Smooth muscle cell (in vitro differentiated cells): ENCODE data around the gene SELPLG. TPM values are rescaled to one million over a fixed set of nuclear protein-coding genes. Genes with fewer than 3 reads are reported as not detected.
A peak's percentile ranks its signal among the peaks of the same experiment; 100 is the strongest.

Experiments used
- DNase-seq: peaks from one replicate; lab custom pipeline; 2025; ENCODE audit not compliant: unreplicated experiment; lab: John Stamatoyannopoulos, UW
- H2AFZ ChIP-seq: fragments of 200-600 bp; sonication (generic); 2 replicates; pipeline ENCODE4 v1.6.0; 2016; ENCODE audit warnings: antibody characterized with exemption, low read depth, mild to moderate bottlenecking
- H3F3A ChIP-seq: fragments of 200-600 bp; sonication (generic); 2 replicates; pipeline ENCODE4 v1.6.0; 2017; ENCODE audit warnings: antibody characterized with exemption, low read depth
- H3K27ac ChIP-seq: fragments of 200-600 bp; sonication (generic); 2 replicates; pipeline ENCODE4 v1.5.1; 2016; ENCODE audit warnings: low read depth, mild to moderate bottlenecking
- H3K27me3 ChIP-seq: fragments of 200-600 bp; sonication (generic); 2 replicates; pipeline ENCODE4 v1.6.1; 2016; ENCODE audit warnings: low read depth, mild to moderate bottlenecking
- H3K36me3 ChIP-seq: fragments of 200-600 bp; sonication (generic); 2 replicates; pipeline ENCODE4 v1.5.1; 2016; ENCODE audit warnings: low read depth
- H3K4me1 ChIP-seq: fragments of 200-600 bp; sonication (generic); 2 replicates; pipeline ENCODE4 v1.5.1; 2016; ENCODE audit warnings: low read depth
- H3K4me2 ChIP-seq: fragments of 200-600 bp; sonication (generic); 2 replicates; pipeline ENCODE4 v1.6.0; 2016; ENCODE audit warnings: mild to moderate bottlenecking
- H3K4me3 ChIP-seq: fragments of 200-600 bp; sonication (generic); 2 replicates; pipeline ENCODE4 v1.5.1; 2016; ENCODE audit warnings: mild to moderate bottlenecking
- H3K79me2 ChIP-seq: fragments of 200-600 bp; sonication (generic); 2 replicates; pipeline ENCODE4 v1.6.0; 2016; ENCODE audit warnings: low read depth, mild to moderate bottlenecking
- H3K9ac ChIP-seq: fragments of 200-600 bp; sonication (generic); 2 replicates; pipeline ENCODE4 v1.6.0; 2016; ENCODE audit warnings: low read depth
- H3K9me3 ChIP-seq: fragments of 200-600 bp; sonication (generic); replicated peaks from 2 replicates; pipeline ENCODE4 v1.5.1; 2016; ENCODE audit warnings: low read depth
- H4K20me1 ChIP-seq: fragments of 200-600 bp; sonication (generic); 2 replicates; pipeline ENCODE4 v1.6.0; 2016; ENCODE audit warnings: low read depth
- CTCF ChIP-seq: fragments of 200-600 bp; sonication (generic); IDR thresholded peaks from 2 replicates; pipeline ENCODE4 v1.5.1; 2017; ENCODE audit warnings: borderline replicate concordance, mild to moderate bottlenecking, antibody characterized with exemption; ENCODE audit not compliant: insufficient read depth, poor library complexity, severe bottlenecking
- WGBS: methylation state at CpG from one replicate; pipeline ENCODE4 v1.1.7; 2016; ENCODE audit warnings: low lambda C conversion rate; 5-methylcytosine and 5-hydroxymethylcytosine counted together
- polyA plus RNA-seq: library from polyadenylated mRNA; unstranded; fragments of >200 nt; fragmentation: Nextera tagmentation; extraction: Ambion mirVana; gene quantifications from 2 replicates; pipeline ENCODE4 v1.2.1, GENCODE V29; 2016
- total RNA-seq: library from RNA; depleted of rRNA; stranded (reverse); fragments of >200 nt; gene quantifications from 2 replicates; pipeline ENCODE4 v1.2.3, GENCODE V29; 2014

SELPLG gene
- total and polyA plus RNA-seq, 2 experiments from 2014 or later = 0.09 to 2.0 TPM

DNA sequence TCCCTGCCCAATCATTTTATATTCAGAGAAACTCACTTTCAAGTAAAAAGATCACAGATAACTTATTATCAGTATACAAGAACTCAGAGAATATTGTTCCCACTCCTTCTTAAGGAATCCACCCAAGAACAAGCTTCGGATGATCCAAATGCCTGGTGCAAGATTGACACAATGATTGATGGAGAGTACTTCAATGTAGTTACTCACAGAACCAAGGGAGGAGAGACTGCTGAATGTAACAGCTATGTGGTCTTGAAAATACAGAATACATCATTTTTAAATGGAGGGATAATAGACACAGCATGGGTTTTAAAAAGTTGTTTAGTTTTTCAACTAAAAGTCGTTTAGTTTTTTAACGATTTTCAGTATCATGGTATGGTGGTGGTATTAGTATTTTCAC is 38.4 kb upstream of the SELPLG start:
- Histone ChIP-seq H3K4me1 (peaks cover 3% of the 10 kb centered on the region), H3K36me3 (peaks cover 4% of the 10 kb centered on the region), H3K9ac (no peak overlapping the region), H3K4me3 (no peak overlapping the region), H3K27ac (no peak overlapping the region), H3F3A (peaks cover 18% of the 10 kb centered on the region), H3K9me3 (no peaks in the 10 kb centered on the region), H4K20me1 (peaks cover 41% of the 10 kb centered on the region), H3K27me3 (no peaks in the 10 kb centered on the region), H3K79me2 (peaks cover 92% of the 10 kb centered on the region), H2AFZ (no peak overlapping the region), H3K4me2 (no peak overlapping the region)
- TF ChIP-seq CTCF = no peak
- WGBS = 90% methylated on average over 3 of the region's 3 CpGs
- DNase-seq = no peak

DNA sequence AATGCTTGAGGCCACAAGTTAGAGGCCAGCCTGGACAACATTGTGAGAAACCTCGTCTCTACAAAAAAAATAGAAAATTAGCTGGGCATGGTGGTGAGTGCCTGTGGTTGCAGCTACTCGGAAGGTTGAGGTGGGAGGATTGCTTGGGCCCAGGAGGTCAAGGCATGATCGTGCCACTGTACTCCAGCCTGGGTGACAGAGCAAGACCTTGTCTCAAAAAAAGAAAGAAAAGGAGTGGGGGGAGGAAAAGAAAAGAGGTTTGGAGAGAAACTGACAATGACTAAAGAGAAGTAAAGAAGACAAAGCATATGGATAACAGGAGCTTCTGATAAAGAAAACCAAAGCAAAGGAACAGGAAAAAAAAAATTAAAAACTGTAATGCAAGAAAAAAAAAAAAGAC is 37.4 kb upstream of the SELPLG start:
- DNase-seq = no peak
- no peak for TF ChIP-seq CTCF
- peaks cover 19% of the 10 kb centered on the region for H3F3A ChIP-seq
- no peak overlapping the region for H3K4me3 ChIP-seq
- peaks cover 39% of the 10 kb centered on the region for H4K20me1 ChIP-seq
- H3K4me1 ChIP-seq = peaks cover 6% of the 10 kb centered on the region
- H3K9ac ChIP-seq = no peak overlapping the region
- peaks cover 92% of the 10 kb centered on the region for H3K79me2 ChIP-seq
- H3K36me3 ChIP-seq = peaks cover 4% of the 10 kb centered on the region
- no peaks in the 10 kb centered on the region for H3K9me3 ChIP-seq
- H3K27ac ChIP-seq = peak overlapping the region; percentile 27
- no peak overlapping the region for H3K4me2 ChIP-seq
- WGBS = 77% methylated on average over 3 of the region's 3 CpGs
- no peak overlapping the region for H2AFZ ChIP-seq
- no peaks in the 10 kb centered on the region for H3K27me3 ChIP-seq

DNA sequence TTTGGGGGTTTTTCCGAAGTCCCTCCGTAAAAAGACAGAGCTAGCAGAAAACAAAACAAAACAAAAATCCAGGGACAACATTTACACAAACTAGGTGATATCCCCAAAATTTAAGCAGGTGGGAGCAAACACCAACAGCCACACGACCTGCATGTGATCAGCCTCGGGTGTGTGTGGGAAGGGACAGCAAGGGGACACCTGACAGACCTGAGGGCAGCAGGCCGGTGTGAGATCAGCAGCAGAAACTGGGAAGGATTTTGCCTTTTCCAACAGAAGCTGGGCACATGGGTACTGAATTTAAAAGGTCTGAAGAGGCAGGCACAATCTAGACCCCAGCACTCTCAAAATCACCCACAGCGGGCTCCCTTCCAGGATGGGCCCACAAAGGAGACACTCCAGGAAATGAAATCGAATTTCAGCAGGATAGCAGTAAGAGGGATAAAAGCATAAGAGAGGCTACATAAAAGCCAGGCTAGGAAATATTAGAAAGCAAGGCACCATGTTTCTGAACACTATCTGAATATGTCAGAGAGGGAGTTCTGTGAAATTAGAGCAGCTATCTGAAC is 36.5 kb upstream of the SELPLG start:
- H4K20me1 ChIP-seq = peaks cover 37% of the 10 kb centered on the region
- DNase-seq = no peak
- H3K9ac ChIP-seq = no peak overlapping the region
- peaks cover 94% of the 10 kb centered on the region for H3K79me2 ChIP-seq
- H3K36me3 ChIP-seq = peaks cover 4% of the 10 kb centered on the region
- no peak overlapping the region for H3K27ac ChIP-seq
- H3K9me3 ChIP-seq = no peaks in the 10 kb centered on the region
- H3K27me3 ChIP-seq = no peaks in the 10 kb centered on the region
- no peak overlapping the region for H2AFZ ChIP-seq
- H3K4me1 ChIP-seq = peaks cover 9% of the 10 kb centered on the region
- no peak for TF ChIP-seq CTCF
- 95% methylated on average over 7 of the region's 7 CpGs for WGBS
- H3K4me3 ChIP-seq = no peak overlapping the region
- peaks cover 23% of the 10 kb centered on the region for H3F3A ChIP-seq
- no peak overlapping the region for H3K4me2 ChIP-seq

DNA sequence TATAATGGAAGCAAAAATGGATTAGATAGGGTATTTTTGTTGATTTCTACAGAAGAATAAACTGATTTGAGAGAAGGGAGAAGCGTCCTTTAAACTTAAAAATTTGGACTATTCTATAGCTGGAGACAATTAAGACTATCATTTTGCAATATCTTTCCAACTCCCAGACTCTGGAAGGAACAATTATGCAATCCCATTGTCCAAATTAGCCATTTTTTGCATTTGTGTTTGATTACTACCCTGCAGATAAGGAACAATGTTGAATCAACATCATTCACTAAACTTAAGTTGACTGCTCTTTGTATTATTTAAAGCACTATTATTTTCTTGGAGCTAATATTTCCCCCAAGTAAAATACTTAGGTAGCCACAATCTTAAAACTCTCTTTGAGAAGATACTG is 34.8 kb upstream of the SELPLG start:
- Histone ChIP-seq H3K36me3 (no peaks in the 10 kb centered on the region), H4K20me1 (peaks cover 29% of the 10 kb centered on the region), H3F3A (peaks cover 21% of the 10 kb centered on the region), H3K9ac (no peak overlapping the region), H3K79me2 (peaks cover 93% of the 10 kb centered on the region), H3K27me3 (no peaks in the 10 kb centered on the region), H3K4me1 (peaks cover 19% of the 10 kb centered on the region), H3K9me3 (no peaks in the 10 kb centered on the region), H2AFZ (no peak overlapping the region), H3K27ac (peak overlapping the region; percentile 76), H3K4me3 (no peak overlapping the region), H3K4me2 (no peak overlapping the region)
- no peak for TF ChIP-seq CTCF
- whole genome bisulfite sequencing = 94% methylated on average over 1 of the region's 1 CpG
- no peak for DNase-seq
